ENCODE results near the gene MESP2.

MESP2 gene

DNA sequence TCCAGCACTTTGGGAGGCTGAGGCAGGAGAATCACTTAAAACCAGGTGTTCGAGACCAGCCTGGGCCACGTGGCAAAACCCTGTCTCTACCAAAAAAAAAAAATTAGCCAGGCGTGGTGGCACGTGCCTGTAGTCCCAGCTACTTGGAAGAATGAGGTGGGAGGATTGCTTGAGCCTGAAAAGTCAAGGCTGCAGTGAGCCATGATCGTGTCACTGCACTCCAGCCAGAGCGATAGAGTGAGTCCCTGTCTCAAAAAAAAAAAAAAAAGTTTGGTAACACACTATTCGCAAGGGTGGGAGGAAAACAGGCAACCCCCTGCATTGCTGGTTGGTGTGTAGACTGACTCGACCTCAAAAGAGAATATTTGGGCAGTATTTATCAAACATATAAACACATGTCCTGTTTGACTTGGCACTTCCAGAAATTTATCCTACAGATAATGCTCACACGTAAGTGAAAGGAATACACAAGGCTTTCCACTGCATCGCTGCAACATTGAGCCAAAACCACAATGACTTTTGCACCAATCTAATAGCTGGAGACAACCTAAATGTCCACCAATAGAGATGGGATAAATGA lies 41.7 kb downstream of the MESP2 start:
- DNase-seq (ENCODE audit: low read depth) = no peak

DNA sequence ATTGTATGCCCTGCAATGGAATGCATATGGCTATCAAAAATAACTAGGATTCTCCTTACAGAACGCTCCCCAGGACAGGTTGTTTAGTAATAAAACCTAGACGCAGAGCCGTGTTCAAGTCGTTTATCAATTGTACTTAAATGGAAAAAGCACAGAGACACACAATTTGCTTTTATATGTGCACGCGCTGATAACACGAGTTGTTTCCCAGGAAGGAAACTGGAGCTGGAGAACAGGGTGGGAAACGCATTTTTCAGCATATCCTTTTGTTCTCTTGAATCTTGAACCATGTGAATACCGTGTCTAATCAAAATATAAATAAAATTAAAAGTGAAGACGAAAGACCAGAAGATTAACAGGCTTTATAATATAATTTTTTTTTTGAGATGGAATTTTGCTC lies 42.2 kb downstream of the MESP2 start:
- DNase-seq (ENCODE audit: low read depth) = no peak

DNA sequence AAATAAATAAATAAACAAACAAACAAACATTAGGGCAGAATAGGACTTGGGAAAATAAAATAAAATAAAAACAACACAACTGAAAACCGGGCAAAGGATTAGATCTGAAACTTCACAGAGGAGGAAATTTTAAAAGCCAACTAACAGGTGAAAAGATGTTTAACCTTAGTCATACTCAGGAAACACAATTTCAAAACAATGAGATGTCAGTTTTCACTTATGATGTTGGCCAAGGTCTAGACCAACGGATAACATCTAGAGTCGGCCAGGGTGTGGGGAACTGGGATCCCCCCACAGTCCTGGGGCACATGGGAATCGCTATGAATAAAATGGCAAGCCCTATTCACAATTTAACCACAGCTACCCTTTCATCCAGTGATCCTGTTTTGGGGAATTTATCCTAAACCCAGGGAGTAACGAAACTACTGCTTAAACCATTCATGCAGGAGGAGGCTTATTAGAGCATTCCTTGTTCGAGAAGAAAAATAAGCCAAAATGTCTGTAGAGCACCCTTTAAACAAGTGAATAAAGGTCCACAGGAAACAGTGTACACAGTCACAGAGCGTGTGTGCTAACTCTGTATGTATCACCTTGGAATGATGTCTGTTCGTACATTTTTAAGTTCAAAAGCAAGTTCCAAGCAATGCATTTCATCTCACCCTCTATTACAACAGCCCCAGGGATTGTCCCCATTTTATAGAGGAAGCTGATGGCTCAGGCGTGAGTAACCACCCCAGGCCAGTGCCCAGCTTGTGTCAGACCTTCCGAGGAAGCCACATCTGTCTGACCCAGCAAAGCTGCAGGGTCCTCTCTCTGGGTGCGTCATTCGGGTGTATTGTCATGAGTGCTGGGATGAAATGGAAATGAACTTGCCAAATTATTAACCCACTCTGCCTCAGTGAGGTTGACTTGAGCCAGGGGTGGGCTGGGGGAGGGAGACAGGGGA lies 44.8 kb downstream of the MESP2 start:
- no peak for DNase-seq (ENCODE audit: low read depth)

DNA sequence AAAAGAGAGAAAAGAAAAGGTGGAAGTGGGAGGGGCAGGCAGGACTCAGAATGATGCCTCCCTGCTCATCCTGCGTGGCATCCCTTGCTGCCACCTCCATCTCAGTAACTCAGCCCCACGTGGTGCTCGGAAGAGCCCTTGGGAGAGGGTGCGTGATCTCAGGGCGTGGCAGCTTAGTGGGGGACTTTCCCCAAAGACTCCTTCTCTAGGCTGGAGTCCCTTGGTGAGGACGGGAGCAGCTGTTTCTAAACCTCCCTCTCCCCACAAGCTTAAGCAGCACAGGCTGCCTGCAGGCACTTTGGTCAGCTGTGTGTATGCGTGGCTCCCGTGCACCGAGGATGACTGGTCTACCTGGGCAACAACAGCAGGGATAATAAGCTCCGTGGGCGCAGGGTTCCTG lies 45.9 kb downstream of the MESP2 start:
- no peak for DNase-seq (ENCODE audit: low read depth)

DNA sequence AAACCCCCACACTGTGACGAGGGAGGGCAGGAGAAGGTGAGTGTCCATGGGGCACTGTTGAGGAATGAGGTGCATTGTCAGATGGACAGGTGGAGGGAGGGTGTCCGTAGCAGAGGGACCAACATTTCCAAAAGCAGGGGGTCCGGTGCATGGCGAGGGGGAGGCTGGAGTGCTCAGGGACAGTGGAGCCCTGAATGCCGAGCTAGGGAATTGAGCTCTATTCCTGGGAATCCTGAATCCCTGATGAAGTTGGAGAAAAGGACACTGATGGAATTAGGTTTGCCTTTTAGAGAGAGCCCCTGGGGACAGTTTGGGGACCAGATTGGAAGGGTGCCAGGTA lies 46.4 kb downstream of the MESP2 start:
- no peak for DNase-seq (ENCODE audit: low read depth)

DNA sequence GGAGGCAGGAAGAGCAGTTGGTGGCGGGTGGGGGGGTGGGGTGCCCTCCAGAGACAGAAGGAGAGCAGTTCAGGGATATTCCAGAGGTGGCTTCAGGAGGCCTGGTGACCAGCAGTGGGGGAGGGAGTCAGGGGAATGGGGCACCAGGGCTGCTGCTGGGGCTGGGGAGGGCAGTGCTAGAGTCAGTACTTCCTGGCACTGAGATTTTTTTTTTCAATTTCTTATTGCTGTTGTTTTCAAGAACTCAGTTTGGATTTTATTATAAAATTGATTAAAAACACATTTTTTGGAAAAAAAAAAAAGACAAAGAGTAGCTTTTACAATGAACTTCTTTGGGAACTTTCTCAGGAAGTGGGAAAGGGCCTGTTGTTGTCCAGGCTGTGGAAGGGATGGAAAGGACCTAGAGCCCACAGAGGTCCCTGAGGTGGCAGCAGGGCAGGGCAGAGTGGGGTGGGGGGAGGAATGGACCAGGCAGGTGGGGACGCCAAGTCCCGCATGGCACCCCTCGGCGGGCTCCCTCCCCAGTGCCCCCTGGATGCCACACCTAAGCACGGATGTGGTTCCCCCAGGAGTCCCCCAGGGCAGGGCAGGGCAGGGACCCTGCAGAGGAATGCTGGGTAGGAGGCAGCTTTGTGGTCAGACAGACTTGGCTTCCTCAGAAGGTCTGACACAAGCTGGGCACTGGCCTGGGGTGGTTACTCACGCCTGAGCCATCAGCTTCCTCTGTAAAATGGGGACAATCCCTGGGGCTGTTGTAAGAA lies 47.0 kb downstream of the MESP2 start:
- no peak for DNase-seq (ENCODE audit: low read depth)

DNA sequence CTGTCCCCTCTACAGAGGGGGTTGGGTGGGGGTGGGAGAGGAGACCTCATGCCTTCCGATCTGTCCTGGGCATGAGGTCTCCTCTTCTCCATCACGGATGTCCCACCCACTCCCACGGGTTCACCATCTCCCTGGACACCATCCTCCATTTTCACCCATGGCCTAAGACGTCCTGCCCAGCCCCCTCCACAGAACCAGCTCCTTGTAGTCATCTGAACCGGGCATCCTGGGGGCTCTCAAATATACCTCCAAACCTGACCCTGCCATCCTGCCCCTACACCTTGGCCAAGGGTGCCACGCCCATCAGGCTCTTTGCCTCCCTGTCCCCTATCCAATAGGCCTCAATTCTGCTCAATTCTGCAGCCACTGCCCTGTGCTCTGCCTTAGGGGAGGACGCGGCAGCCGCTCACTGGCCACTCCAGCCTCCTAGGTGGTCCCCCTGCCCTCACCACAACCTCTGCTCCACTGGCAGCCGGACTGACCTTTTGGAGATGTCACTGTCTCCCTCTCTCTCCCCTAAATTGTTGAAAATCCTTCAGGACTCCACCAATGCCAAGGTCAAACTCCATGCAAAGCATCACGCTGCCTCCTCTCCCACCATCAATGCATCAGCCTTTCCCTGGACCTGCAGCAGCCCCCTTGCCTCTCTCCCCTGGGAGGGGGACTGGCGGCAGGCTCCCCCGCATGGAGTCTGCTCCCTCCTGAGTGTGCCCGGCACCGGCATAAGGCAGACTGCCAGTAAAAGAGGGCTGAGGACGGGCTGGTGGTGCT lies 47.9 kb downstream of the MESP2 start:
- no peak for DNase-seq (ENCODE audit: low read depth)

DNA sequence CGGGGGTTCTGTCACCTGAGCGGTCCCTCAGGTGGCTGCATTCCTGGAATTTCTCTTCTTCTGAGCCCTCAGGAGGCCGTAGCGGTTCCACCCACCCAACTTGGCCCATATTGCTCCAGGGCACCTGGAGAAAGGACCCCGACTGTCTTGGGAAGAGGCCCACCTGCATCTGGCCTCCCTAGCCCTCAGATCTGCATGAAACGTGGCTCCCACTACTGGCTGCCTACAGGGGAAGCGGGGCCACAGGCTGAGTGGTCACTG lies 48.4 kb downstream of the MESP2 start:
- DNase-seq (ENCODE audit: low read depth) = no peak

DNA sequence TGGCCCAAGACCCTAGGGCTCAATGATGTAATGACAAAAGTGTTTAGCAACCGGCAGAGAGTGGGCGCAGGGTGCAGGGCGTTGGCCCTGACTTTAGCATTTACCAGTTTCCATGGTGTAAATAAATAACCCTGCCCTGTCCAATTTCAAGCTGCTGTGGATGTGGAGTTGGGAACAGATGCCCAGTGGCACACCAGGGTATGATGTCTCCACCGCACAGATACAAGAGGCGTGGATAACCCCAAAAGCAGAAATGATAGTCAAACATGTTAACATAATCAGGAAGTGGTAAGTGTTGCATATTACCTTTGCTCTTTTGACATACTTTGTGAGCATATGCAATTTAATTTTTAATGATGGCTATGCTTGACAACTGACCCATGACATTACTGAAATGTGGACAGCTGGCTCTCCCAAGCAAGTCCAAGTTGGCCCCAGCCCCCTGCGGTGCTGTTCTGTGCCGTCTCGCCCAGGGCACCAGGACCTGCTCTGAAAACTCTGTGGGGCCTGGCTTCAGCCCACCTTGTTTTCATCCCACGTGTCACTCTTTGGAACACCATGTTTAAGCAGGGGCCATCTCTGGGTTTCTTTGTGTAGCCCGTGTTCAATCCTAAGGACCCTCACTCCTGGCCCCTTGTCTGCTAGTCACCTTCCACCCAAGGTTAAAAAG lies 49.3 kb downstream of the MESP2 start:
- DNase-seq (ENCODE audit: low read depth) = no peak

DNA sequence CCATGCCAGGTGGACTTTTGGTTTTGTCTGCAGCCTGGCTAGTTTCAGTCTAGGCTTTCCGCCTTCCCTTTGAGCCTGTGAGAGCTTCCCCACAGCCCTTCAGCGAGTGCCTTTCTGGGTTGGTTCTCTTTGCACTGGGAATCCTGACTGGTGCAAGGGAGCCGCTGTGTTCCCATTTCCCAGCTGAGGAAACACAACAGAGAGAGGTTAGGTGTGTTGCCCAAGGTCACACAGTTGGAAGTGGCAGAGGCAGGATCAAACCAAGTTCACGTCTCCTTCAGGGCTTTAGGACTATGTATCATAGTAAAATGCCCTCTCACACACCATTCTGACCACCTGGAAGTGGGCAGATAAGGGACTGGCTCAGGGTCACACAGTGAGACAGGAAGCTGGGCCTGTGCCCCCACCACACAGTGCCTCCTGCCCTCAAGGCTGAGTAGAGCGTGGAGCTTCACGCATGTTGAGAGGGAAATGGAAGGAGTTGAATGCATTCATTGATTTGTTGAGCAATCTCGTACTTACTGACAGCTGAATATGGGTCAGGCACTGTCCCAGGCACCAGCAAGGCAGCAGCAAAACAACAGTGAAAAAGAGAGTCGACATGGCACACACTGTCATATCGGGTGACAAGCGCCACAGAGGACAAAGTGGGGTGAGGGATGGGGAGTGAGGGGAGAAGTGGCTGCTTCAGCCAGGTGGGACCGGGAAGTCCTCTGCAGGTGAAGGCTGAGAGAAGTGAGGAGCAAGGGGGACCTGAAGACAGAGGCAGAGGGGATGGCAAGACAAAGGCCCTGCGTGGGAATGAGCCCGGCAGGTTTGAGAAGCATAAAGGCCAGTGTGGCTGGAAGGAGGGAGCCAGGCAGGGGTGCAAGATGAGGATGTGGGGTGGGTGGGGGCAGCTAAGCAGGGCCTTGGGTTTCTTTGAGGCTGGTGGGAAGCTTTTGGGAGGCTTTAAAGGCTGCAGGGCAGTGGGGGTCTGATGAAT lies 50.8 kb downstream of the MESP2 start:
- no peak for DNase-seq (ENCODE audit: low read depth)

DNA sequence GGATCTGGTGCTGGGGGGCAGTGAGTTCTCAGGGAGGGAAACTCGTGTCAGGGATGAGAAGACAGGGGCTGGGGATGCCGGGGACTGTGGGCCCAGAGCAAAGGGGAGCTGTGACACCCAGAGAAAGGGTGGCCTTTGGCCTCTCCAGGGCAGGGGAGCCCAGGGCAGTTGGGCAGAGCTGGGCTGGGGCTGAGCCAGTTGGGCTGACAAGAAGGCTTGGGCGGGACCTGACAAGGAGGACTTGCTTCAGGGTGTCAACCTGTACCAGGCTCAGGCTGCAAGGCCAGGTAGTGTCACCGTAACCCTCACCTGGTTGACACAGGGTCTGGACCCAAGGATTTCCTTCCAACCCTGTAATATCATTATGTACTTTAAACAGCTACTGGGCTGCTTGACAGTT lies 51.7 kb downstream of the MESP2 start:
- no peak for DNase-seq (ENCODE audit: low read depth)

All from activated gamma-delta T cell treated with anti-CD3 and anti-CD28 coated beads, Interleukin-2, amount 50 U/mL, for 16 hours (primary cell).